Dendritic cell treated with granulocyte-macrophage colony-stimulating factor and Interleukin-4, amounts not matched to agents 40 ng/mL and 50 ng/mL, for 4 days (primary cell): ENCODE measurements around the gene HS3ST6.
"Not testable (repeated sequence)": the region's sequence is repeated elsewhere in the genome, so short reads cannot be mapped to it uniquely, and the experiment has no call there.

Source experiments
- H3K27ac Mint-ChIP-seq: one replicate; pipeline ENCODE4 v1.8.0; 2022; ENCODE audit warnings: mild to moderate bottlenecking, mixed read lengths
- H3K27me3 Mint-ChIP-seq: one replicate; pipeline ENCODE4 v1.8.0; 2022; ENCODE audit warnings: mild to moderate bottlenecking, mixed read lengths
- H3K36me3 Mint-ChIP-seq: one replicate; pipeline ENCODE4 v1.8.0; 2022; ENCODE audit warnings: low read depth, mixed read lengths
- H3K4me1 Mint-ChIP-seq: one replicate; pipeline ENCODE4 v1.8.0; 2022; ENCODE audit warnings: low read depth, mixed read lengths
- H3K4me3 Mint-ChIP-seq: one replicate; pipeline ENCODE4 v1.8.0; 2022; ENCODE audit warnings: mild to moderate bottlenecking, moderate library complexity, mixed read lengths
- H3K9me3 Mint-ChIP-seq: one replicate; pipeline ENCODE4 v1.8.0; 2022; ENCODE audit warnings: mixed read lengths
- intact Hi-C: fragments of 100-400 bp; cut with micrococcal nuclease; formaldehyde crosslinking; loops from one replicate; pipeline ENCODE4 v1.15.0; 2022

HS3ST6 gene

GRCh38 chr16:1924095-1924494 is 5.9 kb upstream of the HS3ST6 start:
- peaks cover 27% of the 10 kb centered on the region for H3K4me1 Mint-ChIP-seq
- no peaks in the 10 kb centered on the region for H3K36me3 Mint-ChIP-seq
- H3K9me3 Mint-ChIP-seq, result no peaks in the 10 kb centered on the region
- intact Hi-C loops, result no loop called here
- peaks cover 67% of the 10 kb centered on the region for H3K27me3 Mint-ChIP-seq
- H3K27ac Mint-ChIP-seq, result no peak overlapping the region
- H3K4me3 Mint-ChIP-seq, result no peak overlapping the region

DNA sequence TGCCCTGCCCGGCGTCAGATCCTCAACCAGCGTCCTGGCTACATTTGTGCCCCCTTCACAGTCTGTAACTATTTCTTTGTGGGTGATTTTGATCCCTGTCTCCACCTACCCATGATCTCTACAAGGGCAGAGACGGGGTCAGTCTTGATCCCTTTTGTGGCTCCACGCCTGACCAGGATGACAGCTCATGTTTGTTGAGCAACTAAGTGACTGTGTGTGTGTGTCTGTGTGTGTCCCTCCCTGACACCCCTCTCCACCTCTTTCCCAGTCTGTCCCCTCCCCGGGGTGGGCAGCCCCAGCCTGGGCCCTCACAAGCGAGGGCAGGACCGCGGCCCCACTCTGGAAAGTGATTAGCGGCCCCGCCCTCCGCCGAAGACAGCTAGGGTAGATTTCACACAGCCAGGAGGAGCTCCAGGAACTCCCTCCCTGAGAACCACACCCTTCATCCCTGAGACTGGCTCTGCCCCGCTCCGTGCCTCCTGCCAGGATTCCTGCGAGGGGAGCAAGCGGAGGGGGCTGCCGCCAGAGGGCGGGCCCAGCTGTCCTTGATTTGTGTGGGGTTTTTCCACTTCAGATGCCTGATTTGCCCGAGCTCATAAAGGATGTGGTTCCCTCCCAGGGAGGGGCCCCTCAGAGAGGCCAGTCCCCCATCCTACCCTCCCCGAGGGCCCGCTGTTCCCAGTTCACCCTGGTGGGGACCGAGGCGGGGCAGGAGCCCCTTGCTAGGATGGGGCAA is 5.3 kb upstream of the HS3ST6 start:
- H3K9me3 Mint-ChIP-seq, result no peaks in the 10 kb centered on the region
- H3K27me3 Mint-ChIP-seq, result peaks cover 72% of the 10 kb centered on the region
- no peaks in the 10 kb centered on the region for H3K36me3 Mint-ChIP-seq
- H3K4me3 Mint-ChIP-seq, result no peak overlapping the region
- peaks cover 24% of the 10 kb centered on the region for H3K4me1 Mint-ChIP-seq
- intact Hi-C loops, result no loop called here
- H3K27ac Mint-ChIP-seq, result no peak overlapping the region

- Mint-ChIP-seq H3K9me3 (no peaks in the 10 kb centered on the region), H3K4me3 (no peak overlapping the region), H3K36me3 (no peaks in the 10 kb centered on the region), H3K27me3 (peaks cover 77% of the 10 kb centered on the region), H3K4me1 (peaks cover 24% of the 10 kb centered on the region), H3K27ac (no peak overlapping the region)
- intact Hi-C loops, result no loop called here
Observed at GRCh38 chr16:1922357-1922756, 4.1 kb upstream of the HS3ST6 start.

DNA sequence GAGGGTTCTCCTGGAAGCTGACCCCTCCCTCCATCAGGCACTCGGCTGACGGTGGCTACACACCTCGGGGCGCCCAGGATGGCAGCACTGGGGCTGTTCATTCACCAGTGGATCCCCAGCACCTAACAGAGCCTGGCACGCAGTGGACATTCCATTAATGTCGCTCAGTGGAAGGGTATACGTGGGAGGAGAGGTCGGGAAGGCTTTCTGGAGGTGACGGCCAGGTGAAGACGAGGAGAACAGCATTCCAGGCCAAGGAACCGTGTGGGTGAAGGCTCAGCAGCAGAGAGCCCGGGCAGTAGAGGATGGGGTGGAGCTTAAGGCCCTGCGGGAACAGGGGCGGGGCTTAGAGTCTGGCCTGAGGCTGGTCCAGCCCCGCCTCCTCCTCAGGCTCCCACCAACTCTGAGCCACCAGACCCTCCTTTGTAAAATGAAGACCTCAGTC is 2.5 kb upstream of the HS3ST6 start:
- Mint-ChIP-seq H3K27ac (no peak overlapping the region), H3K9me3 (no peaks in the 10 kb centered on the region), H3K4me1 (peaks cover 24% of the 10 kb centered on the region), H3K36me3 (no peaks in the 10 kb centered on the region), H3K4me3 (no peak overlapping the region), H3K27me3 (peaks cover 86% of the 10 kb centered on the region)
- intact Hi-C loops, result no loop called here

DNA sequence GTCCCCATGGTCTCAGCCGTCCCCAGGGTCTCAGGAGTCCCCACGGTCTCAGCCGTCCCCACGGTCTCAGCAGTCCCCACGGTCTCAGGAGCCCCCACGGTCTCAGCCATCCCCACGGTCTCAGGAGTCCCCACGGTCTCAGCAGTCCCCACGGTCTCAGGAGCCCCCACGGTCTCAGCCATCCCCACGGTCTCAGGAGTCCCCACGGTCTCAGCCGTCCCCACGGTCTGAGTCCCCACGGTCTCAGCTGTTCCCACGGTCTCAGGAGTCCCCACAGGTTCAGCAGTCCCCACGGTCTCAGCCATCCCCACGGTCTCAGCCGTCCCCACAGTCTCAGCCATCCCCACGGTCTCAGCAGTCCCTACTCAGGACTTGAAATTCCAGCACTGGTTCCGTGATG is 1.9 kb upstream of the HS3ST6 start:
- H3K9me3 Mint-ChIP-seq, H3K4me3 Mint-ChIP-seq, H3K27ac Mint-ChIP-seq, intact Hi-C loops, H3K36me3 Mint-ChIP-seq: not testable (repeated sequence)
- Mint-ChIP-seq H3K4me1 (peaks cover 24% of the 10 kb centered on the region), H3K27me3 (peaks cover 93% of the 10 kb centered on the region)

DNA sequence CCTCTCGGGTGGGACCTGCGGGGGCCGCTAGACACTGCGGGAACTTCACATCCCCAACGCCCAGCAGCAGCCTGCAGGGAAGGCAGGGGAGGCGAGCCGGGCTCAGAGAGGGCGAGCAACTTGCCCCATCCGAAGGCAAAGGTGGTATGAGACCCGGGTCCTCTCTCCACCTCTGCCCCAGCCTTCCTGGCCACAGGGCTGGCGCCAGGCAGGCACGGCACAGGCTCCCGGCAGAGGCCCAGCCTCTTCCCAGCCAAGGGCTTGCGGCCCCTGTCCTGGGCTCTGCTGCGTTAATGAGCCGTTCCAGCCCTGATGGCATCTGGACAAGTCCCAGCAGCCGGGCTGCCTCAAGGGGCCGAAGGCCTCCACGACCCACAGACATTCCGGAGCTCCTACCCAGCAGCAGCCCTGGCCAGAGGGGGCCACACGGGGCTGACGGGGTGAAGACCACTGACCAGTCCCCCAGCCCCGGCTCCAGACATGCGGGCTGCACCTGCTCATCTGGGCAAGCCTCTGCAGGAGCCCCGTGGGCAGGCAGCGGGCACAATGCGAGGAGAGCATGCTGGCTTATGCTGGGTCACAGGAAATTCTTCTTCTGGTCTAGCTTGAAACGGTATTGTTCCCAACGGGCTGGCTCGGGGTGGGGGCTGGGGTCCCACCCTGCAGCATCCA is 1.2 kb upstream of the HS3ST6 start:
- Mint-ChIP-seq H3K4me3 (no peak overlapping the region), H3K4me1 (peaks cover 24% of the 10 kb centered on the region), H3K27me3 (peaks cover 93% of the 10 kb centered on the region), H3K9me3 (no peaks in the 10 kb centered on the region), H3K27ac (no peak overlapping the region), H3K36me3 (no peaks in the 10 kb centered on the region)
- intact Hi-C loops, result no loop called here

DNA sequence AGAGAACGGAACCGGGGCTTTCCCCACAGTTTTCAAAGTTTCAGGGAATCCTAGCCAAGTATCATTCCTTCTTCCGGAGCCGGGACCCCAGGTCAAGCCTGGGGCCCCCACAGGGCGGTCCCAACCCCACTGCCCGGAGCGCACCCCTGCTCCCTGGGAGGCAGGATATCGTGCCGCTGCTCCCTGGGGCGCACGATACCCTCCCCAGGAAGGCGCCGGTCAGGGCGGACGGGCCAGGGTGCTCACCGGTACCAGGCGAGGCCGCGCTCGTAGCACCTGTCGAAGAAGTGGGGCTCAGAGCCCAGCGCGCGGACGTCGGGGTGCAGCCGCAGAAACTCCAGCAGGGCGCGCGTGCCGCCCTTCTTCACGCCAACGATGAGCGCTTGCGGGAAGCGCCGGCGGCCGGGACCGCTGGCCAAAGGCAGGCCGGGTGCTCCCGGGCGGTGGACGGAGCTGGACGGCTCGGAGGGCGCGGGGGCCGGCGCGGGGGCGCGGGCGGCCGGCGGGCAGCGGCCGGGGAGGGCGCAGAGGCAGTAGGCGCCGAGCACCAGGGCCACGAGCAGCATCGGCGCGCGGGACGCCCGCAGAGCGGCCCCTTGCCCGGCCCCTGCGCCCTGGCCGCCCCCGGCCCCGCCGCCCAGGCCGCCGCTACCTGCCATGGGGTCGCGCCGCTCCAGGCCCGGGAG is 407 bp downstream of the HS3ST6 start:
- peaks cover 91% of the 10 kb centered on the region for H3K27me3 Mint-ChIP-seq

GRCh38 chr16:1917056-1917664 is 1.1 kb downstream of the HS3ST6 start:
- Mint-ChIP-seq H3K4me1 (peaks cover 11% of the 10 kb centered on the region), H3K27me3 (peaks cover 85% of the 10 kb centered on the region), H3K4me3 (no peak overlapping the region), H3K36me3 (no peaks in the 10 kb centered on the region), H3K9me3 (no peaks in the 10 kb centered on the region), H3K27ac (no peak overlapping the region)
- intact Hi-C loops, result no loop called here

More for the DNA sequence above, 407 bp downstream of the HS3ST6 start:
- intact Hi-C loops, result no loop called here
- Mint-ChIP-seq H3K4me3 (no peak overlapping the region), H3K9me3 (no peaks in the 10 kb centered on the region), H3K36me3 (no peaks in the 10 kb centered on the region), H3K4me1 (peaks cover 13% of the 10 kb centered on the region), H3K27ac (no peak overlapping the region)

DNA sequence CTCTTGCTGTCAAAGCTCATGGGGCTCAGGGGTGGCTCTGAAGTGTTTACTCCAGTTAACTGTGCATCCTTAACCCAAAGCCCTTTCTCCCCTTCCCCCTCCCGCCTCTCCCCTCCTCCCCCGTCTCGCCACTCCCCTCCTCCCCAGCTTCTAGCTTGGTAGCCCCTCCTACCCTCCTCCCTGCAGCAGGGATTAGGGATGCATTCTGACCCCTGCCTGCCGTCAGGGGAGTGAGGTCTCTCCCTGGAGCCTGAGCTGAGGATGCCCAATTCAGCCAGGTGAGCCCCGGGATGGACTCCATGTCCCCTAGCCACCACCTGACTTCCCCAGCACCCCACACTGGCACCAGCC is 1.6 kb downstream of the HS3ST6 start:
- intact Hi-C loops, result no loop called here
- Mint-ChIP-seq H3K9me3 (no peaks in the 10 kb centered on the region), H3K36me3 (no peaks in the 10 kb centered on the region), H3K27me3 (peaks cover 81% of the 10 kb centered on the region), H3K4me1 (peaks cover 11% of the 10 kb centered on the region), H3K27ac (no peak overlapping the region), H3K4me3 (no peak overlapping the region)

GRCh38 chr16:1915732-1916639 is 2.2 kb downstream of the HS3ST6 start:
- intact Hi-C loops, result no loop called here
- H3K9me3 Mint-ChIP-seq, result no peaks in the 10 kb centered on the region
- no peaks in the 10 kb centered on the region for H3K36me3 Mint-ChIP-seq
- peaks cover 6% of the 10 kb centered on the region for H3K4me1 Mint-ChIP-seq
- no peak overlapping the region for H3K4me3 Mint-ChIP-seq
- peaks cover 76% of the 10 kb centered on the region for H3K27me3 Mint-ChIP-seq
- H3K27ac Mint-ChIP-seq, result no peak overlapping the region

GRCh38 chr16:1914988-1915387 is 3.2 kb downstream of the HS3ST6 start:
- H3K4me3 Mint-ChIP-seq, result no peak overlapping the region
- no peaks in the 10 kb centered on the region for H3K4me1 Mint-ChIP-seq
- intact Hi-C loops, result no loop called here
- H3K27ac Mint-ChIP-seq, result no peak overlapping the region
- H3K9me3 Mint-ChIP-seq, result no peaks in the 10 kb centered on the region
- H3K27me3 Mint-ChIP-seq, result peaks cover 66% of the 10 kb centered on the region
- H3K36me3 Mint-ChIP-seq, result no peaks in the 10 kb centered on the region

GRCh38 chr16:1914084-1914608 is 4.1 kb downstream of the HS3ST6 start:
- no peak overlapping the region for H3K4me3 Mint-ChIP-seq
- intact Hi-C loops, result no loop called here
- H3K36me3 Mint-ChIP-seq, result no peaks in the 10 kb centered on the region
- no peaks in the 10 kb centered on the region for H3K9me3 Mint-ChIP-seq
- no peak overlapping the region for H3K27ac Mint-ChIP-seq
- peaks cover 61% of the 10 kb centered on the region for H3K27me3 Mint-ChIP-seq
- H3K4me1 Mint-ChIP-seq, result no peaks in the 10 kb centered on the region

DNA sequence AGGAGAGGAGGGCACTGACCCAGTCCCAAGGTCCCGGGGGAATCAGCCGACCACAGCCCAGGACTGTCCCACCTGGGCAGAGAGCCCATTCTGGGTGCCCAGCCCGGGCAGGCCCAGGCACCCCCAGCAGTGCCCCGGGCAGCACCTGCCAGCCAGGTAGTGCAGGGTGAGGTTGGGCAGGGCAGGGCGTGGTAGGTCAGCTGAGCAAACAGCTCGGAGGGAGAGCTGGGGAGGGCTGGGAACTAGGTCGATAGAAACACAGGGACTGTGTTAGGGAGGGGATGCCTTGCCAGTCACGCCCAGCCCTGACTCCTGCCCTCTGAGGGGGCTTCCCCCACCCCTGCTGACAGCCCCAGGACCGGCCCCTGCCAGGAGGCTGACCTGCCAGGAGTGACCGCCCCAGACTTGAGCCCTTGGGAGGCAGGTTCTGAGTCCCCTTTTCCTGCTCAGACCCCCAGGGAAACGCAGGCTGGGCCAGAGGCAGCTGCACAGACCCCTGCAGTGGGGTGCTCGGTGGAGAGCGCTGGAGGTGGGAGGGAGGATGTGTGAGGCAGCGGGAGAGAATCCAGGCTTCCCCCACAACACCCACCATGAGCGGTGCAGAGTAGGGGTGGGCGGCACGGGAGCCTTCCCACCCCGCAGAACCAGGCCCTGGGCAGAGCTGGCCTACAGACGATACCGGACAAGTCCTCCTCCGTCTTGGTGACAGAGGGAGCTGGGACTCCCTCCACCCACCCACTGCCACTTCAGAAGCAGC is 4.7 kb downstream of the HS3ST6 start:
- Mint-ChIP-seq H3K27me3 (peaks cover 61% of the 10 kb centered on the region), H3K4me3 (no peak overlapping the region), H3K36me3 (no peaks in the 10 kb centered on the region), H3K4me1 (no peaks in the 10 kb centered on the region), H3K9me3 (no peaks in the 10 kb centered on the region), H3K27ac (no peak overlapping the region)
- intact Hi-C loops, result no loop called here
